Activated T-helper 9 cell treated with anti-CD3 and anti-CD28 coated beads, Interleukin-2, amount 50 U/mL, for 16 hours (primary cell): ENCODE data around the gene DDI2.

Experiments
- DNase-seq: peaks from one replicate; pipeline ENCODE4 v3.0.0-alpha.2; 2020; ENCODE audit warnings: low read depth

Gene DDI2

DNA sequence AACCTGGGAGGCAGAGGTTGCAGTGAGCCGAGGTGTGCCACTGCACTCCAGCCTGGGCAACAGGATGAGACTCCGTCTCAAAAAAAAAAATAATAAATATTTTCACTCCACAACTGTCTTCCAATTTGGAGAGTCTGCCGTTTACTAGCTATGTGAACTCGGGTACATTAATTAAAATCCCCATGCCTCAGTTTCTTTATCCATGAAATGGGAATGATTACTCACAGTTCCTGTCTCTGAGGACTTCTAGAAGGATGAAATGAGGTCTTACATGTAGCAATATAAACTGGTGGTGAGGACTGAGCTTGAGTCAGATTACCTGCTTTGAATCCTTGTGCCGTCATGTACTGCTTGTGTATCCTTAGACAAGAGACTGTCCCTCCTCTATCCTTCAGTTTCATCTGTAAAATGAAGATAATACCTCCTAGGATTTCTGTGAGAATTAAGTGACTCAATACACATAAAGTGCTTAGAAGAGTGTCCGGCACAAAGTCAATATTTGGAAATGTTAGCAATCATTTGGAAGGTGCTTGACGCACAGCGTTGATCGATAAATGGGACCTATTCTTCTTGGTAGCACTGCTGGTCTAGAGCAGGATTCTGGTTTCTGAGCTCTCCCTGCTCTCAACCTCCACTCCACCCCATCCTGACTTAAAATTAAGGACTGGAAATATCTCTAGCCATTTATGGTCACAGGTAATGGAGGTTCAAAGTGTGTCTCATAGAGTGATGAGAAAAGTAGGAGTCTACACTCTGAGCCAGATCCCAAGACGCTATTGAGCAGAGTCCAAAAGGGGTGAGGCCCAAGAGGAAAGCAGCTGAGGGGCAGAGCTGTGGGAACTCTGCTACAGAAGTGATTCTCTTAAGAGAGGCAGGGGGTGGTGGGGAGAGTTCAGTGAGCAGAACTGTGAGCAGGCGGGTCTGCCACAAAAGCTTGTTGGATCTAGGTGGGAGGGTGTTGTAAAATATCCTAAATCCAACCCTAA lies 11.6 kb upstream of the DDI2 start:
- DNase-seq, result no peak

- no peak for DNase-seq
Measured at GRCh38 chr1:15609631-15610030, 7.6 kb upstream of the DDI2 start.

GRCh38 chr1:15610167-15610566 lies 7.1 kb upstream of the DDI2 start:
- no peak for DNase-seq

DNA sequence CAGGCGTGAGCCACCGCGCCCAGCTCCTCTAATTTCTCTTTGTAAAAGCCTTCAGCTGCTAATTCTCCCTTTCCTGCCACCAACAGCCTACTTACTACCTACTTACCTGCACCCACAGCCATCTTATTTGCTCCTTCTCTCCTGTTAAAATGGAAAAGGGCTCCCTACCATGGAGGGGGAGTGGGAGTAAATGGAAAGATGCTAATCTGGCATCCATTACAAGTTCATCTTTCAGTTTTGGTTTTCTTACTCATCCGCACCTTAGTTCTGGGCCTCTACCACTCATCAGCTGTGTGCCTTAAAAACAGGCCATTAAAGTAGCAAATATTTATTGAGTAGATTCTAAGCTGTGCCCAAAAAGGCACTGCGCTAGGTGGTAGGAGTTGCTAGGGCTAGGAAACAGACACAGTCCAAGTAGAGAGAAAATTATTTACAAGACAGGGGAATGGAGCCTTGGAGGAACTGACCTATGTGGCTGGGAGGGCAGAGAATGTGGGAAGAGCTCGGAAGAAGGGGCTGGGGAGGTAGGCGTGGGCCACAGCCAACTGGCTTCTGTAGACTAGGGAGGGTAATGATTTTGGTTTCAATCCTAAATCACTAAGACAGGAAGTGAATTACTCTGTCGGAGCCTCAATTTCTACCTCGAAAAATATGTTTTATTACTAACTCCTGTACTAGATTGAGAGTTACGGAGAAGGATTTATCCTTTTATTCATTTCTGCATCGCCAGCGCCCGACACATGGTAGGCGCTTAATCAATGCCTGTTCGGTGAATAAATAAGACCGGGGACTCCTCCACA lies 685 bp upstream of the DDI2 start:
- DNase-seq, result no peak

DNA sequence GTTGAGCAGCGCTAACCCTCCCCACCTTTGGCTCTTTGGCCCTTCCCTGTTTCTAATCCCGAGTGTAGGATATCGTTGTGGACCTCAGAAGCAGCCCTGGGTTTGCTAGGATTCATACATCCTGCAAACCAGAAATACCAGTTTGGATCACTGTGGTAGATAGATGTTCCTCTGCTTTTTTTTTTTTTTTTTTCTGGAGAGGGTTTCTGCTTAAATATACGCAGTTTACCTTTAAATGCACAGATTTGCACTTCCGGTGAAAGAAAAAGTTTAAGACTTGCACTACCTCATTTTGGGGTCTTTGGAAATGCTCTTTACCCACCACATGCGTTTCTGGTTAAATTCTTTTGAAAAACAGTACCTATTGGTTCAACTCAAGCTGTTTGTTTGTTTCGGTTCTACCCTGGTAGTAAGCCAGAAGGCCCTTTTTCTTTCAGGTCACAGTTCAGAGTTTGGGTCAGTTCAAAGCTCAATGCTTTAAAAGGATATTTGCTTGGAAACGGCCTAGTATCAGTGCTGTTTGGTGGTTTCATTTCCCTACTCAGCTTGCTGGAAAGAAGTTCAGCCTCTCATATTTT lies 908 bp downstream of the DDI2 start:
- DNase-seq, result no peak

DNA sequence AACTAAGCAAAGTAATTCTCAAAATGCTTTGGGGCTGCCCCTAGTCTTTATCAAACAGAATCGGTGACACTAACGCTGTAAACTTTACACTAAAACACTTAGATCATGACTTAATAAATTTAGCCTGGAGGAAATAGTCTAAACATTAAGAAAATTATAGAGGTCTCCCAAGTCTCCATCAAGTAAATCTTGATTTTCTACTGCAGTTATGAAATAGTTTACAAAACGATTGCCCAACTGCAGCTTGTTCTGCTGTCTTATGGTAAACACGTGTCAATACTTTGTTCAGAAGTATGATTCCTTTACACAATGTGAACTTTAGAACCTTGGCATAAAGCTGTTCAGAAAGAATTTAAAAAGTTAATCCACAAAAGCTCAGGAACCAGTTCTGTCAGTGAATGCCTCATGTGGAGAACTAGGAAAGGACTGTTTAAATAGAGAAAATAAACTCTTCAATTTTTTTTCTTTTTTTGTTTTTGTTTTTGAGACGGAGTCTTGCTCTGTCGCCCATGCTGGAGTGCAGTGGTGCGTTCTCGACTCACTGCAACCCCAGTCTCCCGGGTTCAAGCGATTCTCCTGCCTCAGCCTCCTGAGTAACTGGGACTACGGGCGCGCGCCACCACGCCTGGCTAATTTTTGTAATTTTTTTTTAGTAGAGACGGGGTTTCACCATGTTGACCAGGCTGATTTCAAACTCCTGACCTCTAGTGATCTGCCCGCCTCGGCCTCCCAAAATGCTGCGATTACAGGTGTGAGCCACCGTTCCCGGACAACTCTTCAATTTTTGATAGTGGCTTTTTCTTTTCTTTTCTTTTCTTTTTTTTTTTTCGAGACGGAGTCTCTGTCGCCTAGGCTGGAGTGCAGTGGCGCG lies 1.6 kb downstream of the DDI2 start:
- DNase-seq, result no peak

DNA sequence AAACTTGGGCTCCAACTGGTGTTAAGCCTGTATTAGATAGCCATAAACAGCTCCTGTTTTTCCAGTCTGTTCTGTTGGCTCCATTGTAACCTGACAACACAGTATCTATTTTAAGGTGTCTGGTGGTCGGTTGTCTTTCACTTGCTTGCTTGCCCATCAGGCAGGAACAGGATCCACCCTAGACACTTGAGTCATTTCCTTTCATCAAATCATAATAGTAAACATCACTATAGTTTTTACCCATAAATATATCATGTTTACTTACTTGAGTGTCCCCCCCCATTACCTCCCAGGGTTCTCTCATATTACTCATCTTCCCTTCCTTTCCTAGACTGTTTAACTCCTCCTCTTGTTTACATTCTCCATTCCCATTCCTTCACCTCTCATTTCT lies 2.9 kb downstream of the DDI2 start:
- no peak for DNase-seq

DNA sequence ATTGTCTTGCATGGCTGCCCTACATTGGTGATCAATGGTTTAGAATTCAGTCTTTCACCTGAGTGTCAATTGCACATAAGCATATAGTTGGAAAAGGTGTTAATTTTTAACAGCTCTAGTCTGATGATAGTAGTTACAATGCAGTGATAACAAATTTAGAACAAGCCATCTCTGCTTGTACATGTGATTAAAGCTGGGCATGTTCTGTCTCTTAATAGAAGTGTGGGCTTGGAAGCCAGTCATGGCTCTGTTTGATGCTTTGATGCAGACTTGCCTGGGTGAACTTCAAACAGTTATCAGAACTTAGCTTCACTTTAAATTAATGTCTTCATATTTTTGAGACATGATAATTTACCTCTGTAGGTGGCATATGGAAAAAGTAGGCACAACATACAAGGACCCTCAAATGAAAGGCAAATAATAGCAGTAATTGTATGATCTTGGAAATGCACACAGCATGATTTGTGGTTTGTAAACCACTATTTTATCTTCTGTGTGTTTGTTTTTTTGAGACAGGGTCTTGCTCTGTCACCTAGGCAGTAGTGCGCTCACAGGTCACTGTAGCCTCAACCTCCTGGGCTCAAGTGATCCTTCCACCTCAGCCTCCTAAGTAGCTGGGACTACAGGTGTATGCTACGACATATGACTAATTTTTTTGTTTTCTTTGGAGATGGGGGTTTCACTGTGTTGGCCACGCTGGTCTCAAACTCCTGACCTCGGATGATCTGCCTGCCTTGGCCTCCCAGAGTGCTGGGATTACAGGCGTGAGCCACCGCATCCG lies 3.8 kb downstream of the DDI2 start:
- DNase-seq, result no peak

DNA sequence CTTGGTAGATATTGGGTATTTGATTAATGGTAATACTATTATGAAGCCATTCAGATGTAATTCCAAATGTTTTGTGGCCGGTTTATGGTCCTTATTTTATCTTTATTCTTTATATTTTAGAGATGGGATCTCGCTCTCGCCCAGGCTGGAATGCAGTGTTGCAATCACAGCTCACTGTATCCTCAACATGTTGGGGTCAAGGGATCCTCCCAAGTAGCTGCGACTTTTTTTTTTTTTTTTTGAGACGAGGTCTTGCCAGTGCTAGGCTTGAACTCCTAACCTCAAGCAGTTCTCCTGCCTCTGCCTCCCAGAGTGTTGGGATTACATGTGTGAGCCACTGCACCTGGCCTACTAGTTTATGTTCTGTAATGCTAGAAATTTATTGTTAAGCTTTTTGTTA lies 4.7 kb downstream of the DDI2 start:
- no peak for DNase-seq

GRCh38 chr1:15622712-15623373 lies 5.6 kb downstream of the DDI2 start:
- DNase-seq, result no peak

- DNase-seq, result no peak
Measured at GRCh38 chr1:15623435-15623834, 6.2 kb downstream of the DDI2 start.

DNA sequence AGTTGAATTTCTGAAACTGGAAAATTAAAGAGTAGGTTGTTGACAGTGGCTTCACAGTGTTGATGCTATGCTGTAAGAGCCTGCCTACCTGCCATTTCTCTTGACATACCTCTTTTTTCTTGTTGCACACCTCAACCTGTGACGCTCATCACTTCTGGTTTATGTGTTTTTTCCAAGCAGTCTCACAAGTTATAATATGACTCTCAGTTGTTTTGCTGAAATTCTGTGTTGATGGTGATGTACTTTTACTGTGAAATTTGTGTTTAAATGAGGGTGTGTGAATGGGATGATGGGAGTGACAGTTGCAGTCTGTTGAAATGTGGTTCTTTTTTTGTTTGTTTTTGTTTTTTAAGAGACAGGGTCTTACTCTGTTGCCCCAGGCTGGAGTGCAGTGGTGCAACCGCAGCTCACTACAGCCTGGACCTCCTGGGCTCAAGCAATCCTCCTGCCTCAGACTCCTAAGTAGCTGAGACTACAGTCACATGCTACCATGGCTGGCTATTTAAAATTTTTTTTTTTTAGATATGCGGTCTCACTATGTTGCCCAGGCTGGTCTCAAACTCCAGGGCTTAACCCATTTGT lies 7.0 kb downstream of the DDI2 start:
- DNase-seq, result no peak

DNA sequence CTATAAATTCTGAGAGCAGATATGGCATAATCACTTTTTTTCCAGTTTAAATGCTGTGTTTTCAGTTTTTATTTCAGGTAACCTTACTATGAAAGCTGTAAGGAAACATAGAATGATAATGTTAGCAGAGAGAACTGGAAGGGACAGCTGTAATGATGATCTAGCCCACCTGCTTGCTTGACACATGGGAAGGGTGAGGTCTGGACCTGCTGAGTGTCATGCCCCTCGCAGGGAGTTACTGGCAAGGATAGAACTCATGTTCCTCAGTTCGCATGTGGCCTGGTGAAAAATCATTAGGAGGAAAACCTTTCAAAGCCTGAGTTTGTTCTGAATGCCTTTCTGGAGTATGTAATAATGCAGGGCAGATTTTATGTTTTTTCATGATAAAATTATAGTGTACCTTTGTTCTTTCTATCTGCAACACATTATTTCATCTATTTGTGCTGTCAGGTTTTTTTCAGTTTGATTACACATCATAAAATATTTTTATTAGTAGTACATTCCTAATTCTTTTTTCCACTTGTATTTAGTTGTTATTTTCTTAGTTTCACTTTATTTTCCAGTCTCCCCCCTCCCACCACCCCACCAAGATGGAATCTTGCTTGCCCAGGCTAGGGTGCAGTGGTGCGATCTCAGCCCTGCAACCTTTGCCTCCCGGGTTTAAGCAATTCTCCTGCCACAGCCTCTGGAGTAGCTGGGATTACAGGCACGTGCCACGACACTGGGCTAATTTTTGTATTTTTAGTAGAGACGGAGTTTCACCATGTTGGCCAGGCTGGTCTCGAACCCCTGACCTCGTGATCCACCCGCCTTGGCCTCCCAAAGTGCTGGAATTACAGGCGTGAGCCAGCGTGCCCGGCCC lies 8.0 kb downstream of the DDI2 start:
- no peak for DNase-seq

DNA sequence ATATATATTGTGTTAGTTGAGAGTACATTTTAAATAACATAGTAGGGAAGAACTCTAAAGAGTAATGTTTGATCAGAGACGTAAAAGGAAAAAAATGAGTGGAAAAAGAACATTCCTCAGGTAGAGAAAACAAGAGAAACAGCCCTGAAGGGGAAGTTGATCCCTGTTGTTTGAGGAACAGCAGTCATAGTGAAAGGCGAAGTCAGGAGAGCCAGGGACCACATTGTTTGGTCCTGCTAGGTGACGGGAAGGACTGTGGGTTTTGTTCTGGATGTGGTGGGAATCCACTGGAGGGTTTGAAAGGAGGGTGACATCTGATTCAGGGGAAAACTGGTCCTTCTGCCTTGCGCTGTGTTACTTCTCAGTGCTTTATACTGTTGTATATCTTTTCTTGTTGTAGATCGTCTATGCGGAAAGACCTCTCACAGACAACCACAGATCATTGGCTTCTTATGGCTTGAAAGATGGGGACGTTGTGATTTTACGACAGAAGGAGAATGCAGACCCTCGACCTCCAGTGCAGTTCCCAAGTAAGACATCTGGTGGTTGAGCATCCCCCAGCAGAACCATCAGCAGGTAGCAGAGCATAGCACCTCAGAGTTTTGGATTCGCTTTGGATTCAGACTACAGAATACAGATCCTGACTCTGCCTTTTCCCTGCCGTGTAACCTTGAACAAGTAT lies 9.2 kb downstream of the DDI2 start:
- DNase-seq, result no peak

- no peak for DNase-seq
Measured at GRCh38 chr1:15627343-15627988, 10.2 kb downstream of the DDI2 start.

GRCh38 chr1:15628003-15628402 lies 10.7 kb downstream of the DDI2 start:
- no peak for DNase-seq

DNA sequence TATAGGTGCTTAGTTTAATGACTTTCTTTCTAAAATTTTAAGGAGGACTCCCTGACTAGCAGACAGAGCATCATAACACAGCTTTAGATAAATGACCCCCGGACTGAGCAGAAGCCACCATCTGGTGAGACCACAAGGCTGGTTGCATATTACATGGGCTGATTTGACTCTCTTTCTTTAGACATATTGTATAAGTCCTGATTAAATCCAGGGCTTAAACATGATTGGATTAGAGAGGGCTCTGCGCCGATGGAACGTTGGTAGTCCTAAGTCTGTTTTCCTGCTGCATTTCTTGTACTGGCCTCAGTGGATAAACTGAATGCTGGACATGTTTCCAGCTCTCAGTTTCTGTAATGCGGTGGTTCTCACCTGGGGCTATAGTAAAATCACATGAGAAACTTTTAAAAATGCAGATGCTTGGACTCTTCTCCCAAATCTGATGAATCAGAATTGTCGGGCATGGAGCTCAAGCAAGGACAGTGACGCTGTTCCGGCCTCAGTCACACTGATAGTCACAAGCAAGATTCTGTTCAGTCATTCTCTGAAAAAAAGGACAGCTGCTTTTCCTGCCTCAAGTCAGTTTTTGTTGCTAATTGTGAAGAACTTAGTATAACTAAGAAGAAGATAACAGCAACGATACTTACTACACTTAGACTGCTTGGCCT lies 16.6 kb downstream of the DDI2 start:
- DNase-seq, result no peak
